H7 (cell line): ENCODE data around the gene NINJ1. TPM values are rescaled to one million over a fixed set of nuclear protein-coding genes. Genes with fewer than 3 reads are reported as not detected.

Source experiments
- DNase-seq: peaks from one replicate; pipeline ENCODE4 v3.0.0; 2012
- H3K27me3 ChIP-seq: 2 replicates; pipeline ENCODE4 v1.6.0; 2011; ENCODE audit warnings: mild to moderate bottlenecking, low read length; ENCODE audit not compliant: control insufficient read depth, insufficient read depth
- H3K36me3 ChIP-seq: replicated peaks from 2 replicates; pipeline ENCODE4 v1.5.1; 2011; ENCODE audit warnings: low read length; ENCODE audit not compliant: control insufficient read depth, insufficient read depth
- H3K4me3 ChIP-seq: 2 replicates; pipeline ENCODE4 v1.5.1; 2011; ENCODE audit warnings: low read depth, mild to moderate bottlenecking, control low read depth, low read length, moderate library complexity; ENCODE audit not compliant: insufficient read depth
- total RNA-seq: library from RNA; depleted of rRNA; stranded (reverse); fragments of >200 nt; shearing (Covaris generic); gene quantifications from 2 replicates; pipeline ENCODE4 v1.2.3, GENCODE V29; 2014

Gene NINJ1
- total RNA-seq, 1 experiment from 2014 or later: 44.6 TPM

GRCh38 chr9:93168581-93168980 is 34.5 kb upstream of the NINJ1 start:
- H3K36me3 ChIP-seq: no peaks in the 10 kb centered on the region
- no peaks in the 10 kb centered on the region for H3K27me3 ChIP-seq
- H3K4me3 ChIP-seq: no peak overlapping the region
- DNase-seq: no peak

GRCh38 chr9:93167838-93168237 is 33.8 kb upstream of the NINJ1 start:
- DNase-seq: no peak
- Histone ChIP-seq H3K4me3 (no peak overlapping the region), H3K27me3 (no peaks in the 10 kb centered on the region), H3K36me3 (no peaks in the 10 kb centered on the region)

- DNase-seq: no peak
- H3K4me3 ChIP-seq: no peak overlapping the region
- no peaks in the 10 kb centered on the region for H3K27me3 ChIP-seq
- no peaks in the 10 kb centered on the region for H3K36me3 ChIP-seq
Measured at GRCh38 chr9:93167185-93167584, 33.1 kb upstream of the NINJ1 start.

GRCh38 chr9:93166699-93167098 is 32.6 kb upstream of the NINJ1 start:
- H3K4me3 ChIP-seq: no peak overlapping the region
- no peak for DNase-seq
- H3K27me3 ChIP-seq: no peaks in the 10 kb centered on the region
- no peaks in the 10 kb centered on the region for H3K36me3 ChIP-seq

- Histone ChIP-seq H3K27me3 (no peaks in the 10 kb centered on the region), H3K4me3 (no peak overlapping the region), H3K36me3 (no peaks in the 10 kb centered on the region)
- peak; percentile 73 for DNase-seq
Measured at GRCh38 chr9:93164085-93164484, 30.0 kb upstream of the NINJ1 start.

- H3K4me3 ChIP-seq: no peak overlapping the region
- no peaks in the 10 kb centered on the region for H3K27me3 ChIP-seq
- DNase-seq: no peak
- no peaks in the 10 kb centered on the region for H3K36me3 ChIP-seq
Measured at GRCh38 chr9:93161786-93162562, 27.9 kb upstream of the NINJ1 start.

- peak; percentile 98 for DNase-seq
- Histone ChIP-seq H3K27me3 (no peaks in the 10 kb centered on the region), H3K36me3 (no peaks in the 10 kb centered on the region), H3K4me3 (no peak overlapping the region)
Measured at GRCh38 chr9:93159601-93160471, 25.8 kb upstream of the NINJ1 start.

- Histone ChIP-seq H3K4me3 (no peak overlapping the region), H3K27me3 (no peaks in the 10 kb centered on the region), H3K36me3 (no peaks in the 10 kb centered on the region)
- DNase-seq: no peak
Measured at GRCh38 chr9:93156475-93157008, 22.5 kb upstream of the NINJ1 start.

GRCh38 chr9:93155716-93156474 is 21.8 kb upstream of the NINJ1 start:
- no peak for DNase-seq
- no peaks in the 10 kb centered on the region for H3K36me3 ChIP-seq
- H3K4me3 ChIP-seq: no peak overlapping the region
- H3K27me3 ChIP-seq: no peaks in the 10 kb centered on the region

- no peaks in the 10 kb centered on the region for H3K27me3 ChIP-seq
- no peak overlapping the region for H3K4me3 ChIP-seq
- peak; percentile 95 for DNase-seq
- H3K36me3 ChIP-seq: no peaks in the 10 kb centered on the region
Measured at GRCh38 chr9:93154293-93154903, 20.3 kb upstream of the NINJ1 start.

- DNase-seq: no peak
- Histone ChIP-seq H3K36me3 (no peaks in the 10 kb centered on the region), H3K27me3 (no peaks in the 10 kb centered on the region), H3K4me3 (no peak overlapping the region)
Measured at GRCh38 chr9:93151097-93151784, 17.2 kb upstream of the NINJ1 start.

- Histone ChIP-seq H3K4me3 (no peak overlapping the region), H3K27me3 (no peaks in the 10 kb centered on the region), H3K36me3 (no peaks in the 10 kb centered on the region)
- DNase-seq: no peak
Measured at GRCh38 chr9:93149361-93149760, 15.3 kb upstream of the NINJ1 start.

GRCh38 chr9:93148721-93149120 is 14.7 kb upstream of the NINJ1 start:
- no peaks in the 10 kb centered on the region for H3K36me3 ChIP-seq

More at GRCh38 chr9:93148721-93149120, 14.7 kb upstream of the NINJ1 start:
- DNase-seq: no peak
- Histone ChIP-seq H3K27me3 (no peaks in the 10 kb centered on the region), H3K4me3 (no peak overlapping the region)
